Common myeloid progenitor, CD34-positive (primary cell): ENCODE results near the gene UCP1.

Experiments used
- CTCF ChIA-PET: fragments of 350-600 bp; sonication (Branson Sonifier 250); formaldehyde crosslinking; loops from one replicate; lab custom pipeline; 2021; ENCODE audit warnings: antibody characterized with exemption; lab: Charles Lee
- POLR2A ChIA-PET: fragments of 350-600 bp; sonication (Branson Sonifier 250); formaldehyde crosslinking; loops from one replicate; lab custom pipeline; 2021; ENCODE audit warnings: antibody characterized with exemption; lab: Charles Lee
- DNase-seq, 3 donors: peaks; one replicate each; pipeline versions ENCODE4 v3.0.0 to v3.0.0-alpha.2; 2013
- H3K27ac ChIP-seq, 2 experiments: 1 replicate in 1 of 2; 2 replicates in 1 of 2; pipeline ENCODE4 v1.7.0; 2013; ENCODE audit warnings: inconsistent platforms in 2 of 2, low read length in 2 of 2, mild to moderate bottlenecking in 2 of 2, low read depth in 1 of 2, moderate library complexity in 1 of 2; ENCODE audit not compliant: severe bottlenecking in 2 of 2, insufficient read depth in 1 of 2, poor library complexity in 1 of 2
- H3K27me3 ChIP-seq, 5 experiments: replicated peaks in 2 of 5; 1 replicate in 3 of 5; 2 replicates in 2 of 5; pipeline versions ENCODE4 v1.6.1 to v1.7.0; 2013; ENCODE audit warnings: low read length in 4 of 5, mild to moderate bottlenecking in 2 of 5, moderate library complexity in 2 of 5, inconsistent platforms in 1 of 5; ENCODE audit not compliant: insufficient read depth in 5 of 5, control insufficient read depth in 4 of 5
- H3K36me3 ChIP-seq, 4 experiments: 1 replicate in 2 of 4; 2 replicates in 2 of 4; pipeline versions ENCODE4 v1.6.1 to v1.7.0; 2013; ENCODE audit warnings: low read length in 3 of 4, control low read depth in 1 of 4, mild to moderate bottlenecking in 1 of 4; ENCODE audit not compliant: control insufficient read depth in 4 of 4, insufficient read depth in 4 of 4
- H3K4me1 ChIP-seq, 4 experiments: 1 replicate in 3 of 4; 2 replicates in 1 of 4; pipeline versions ENCODE4 v1.6.1 to v1.7.1; 2013; ENCODE audit warnings: low read length in 3 of 4, mild to moderate bottlenecking in 3 of 4, control low read depth in 1 of 4, inconsistent platforms in 1 of 4, moderate library complexity in 1 of 4; ENCODE audit not compliant: control insufficient read depth in 4 of 4, insufficient read depth in 4 of 4; ENCODE audit errors: control extremely low read depth in 1 of 4
- H3K4me3 ChIP-seq, 7 experiments: 1 replicate in 4 of 7; 2 replicates in 3 of 7; pipeline versions ENCODE4 v1.5.1 to v1.7.0; 2013; ENCODE audit warnings: mild to moderate bottlenecking in 7 of 7, low read length in 6 of 7, moderate library complexity in 6 of 7, inconsistent platforms in 2 of 7, low read depth in 2 of 7, control low read depth in 1 of 7; ENCODE audit not compliant: insufficient read depth in 4 of 7, control insufficient read depth in 1 of 7; ENCODE audit errors: extremely low read depth in 1 of 7
- H3K9me3 ChIP-seq, 5 experiments: 1 replicate in 4 of 5; 2 replicates in 1 of 5; pipeline versions ENCODE4 v1.6.1 to v1.7.1; 2013; ENCODE audit warnings: low read length in 4 of 5, mild to moderate bottlenecking in 2 of 5, inconsistent platforms in 1 of 5, low read depth in 1 of 5, moderate library complexity in 1 of 5; ENCODE audit not compliant: control insufficient read depth in 4 of 5, insufficient read depth in 2 of 5; ENCODE audit errors: control extremely low read depth in 1 of 5
- WGBS: methylation state at CpG from one replicate; pipeline ENCODE4 v1.1.5; 2013; ENCODE audit not compliant: insufficient coverage; 5-methylcytosine and 5-hydroxymethylcytosine counted together

The UCP1 gene

DNA sequence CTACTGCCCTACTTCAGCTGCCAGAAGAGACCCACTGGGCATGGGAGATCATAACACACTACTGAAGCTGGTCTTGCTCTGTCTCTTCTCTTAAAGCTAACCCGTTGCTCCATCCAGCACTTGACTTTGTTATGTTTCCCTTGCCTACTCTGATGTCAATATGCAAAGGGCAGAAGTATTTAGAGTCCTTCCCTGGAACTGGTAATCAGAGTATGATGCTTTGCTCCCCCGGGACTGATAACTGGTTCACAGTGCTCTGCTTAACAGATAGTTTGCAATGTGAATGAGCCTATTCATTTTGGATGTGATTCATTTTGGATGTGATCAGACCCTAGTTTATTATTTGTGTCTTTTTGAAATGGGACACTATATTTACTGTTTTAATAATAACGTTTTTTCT, 12.3 kb upstream of the UCP1 start:
- Histone ChIP-seq H3K36me3 (no peaks in the 10 kb centered on the region), H3K9me3 (no peaks in the 10 kb centered on the region), H3K4me1 (peaks cover 0 to 3% (median under 1%) of the 10 kb centered on the region in 4 experiments), H3K4me3 (no peak overlapping the region), H3K27me3 (peaks cover 7 to 45% (median 22%) of the 10 kb centered on the region in 5 experiments), H3K27ac (no peak overlapping the region)
- ChIA-PET CTCF (interaction anchor here (0.7 kb wide), 1 partner anchor 66 kb away, joined by 3 read pairs; no protein-coding TSS in a partner anchor), POLR2A (no interaction called here)
- DNase-seq: no peak
- WGBS: 100% methylated on average over 2 of the region's 3 CpGs

DNA sequence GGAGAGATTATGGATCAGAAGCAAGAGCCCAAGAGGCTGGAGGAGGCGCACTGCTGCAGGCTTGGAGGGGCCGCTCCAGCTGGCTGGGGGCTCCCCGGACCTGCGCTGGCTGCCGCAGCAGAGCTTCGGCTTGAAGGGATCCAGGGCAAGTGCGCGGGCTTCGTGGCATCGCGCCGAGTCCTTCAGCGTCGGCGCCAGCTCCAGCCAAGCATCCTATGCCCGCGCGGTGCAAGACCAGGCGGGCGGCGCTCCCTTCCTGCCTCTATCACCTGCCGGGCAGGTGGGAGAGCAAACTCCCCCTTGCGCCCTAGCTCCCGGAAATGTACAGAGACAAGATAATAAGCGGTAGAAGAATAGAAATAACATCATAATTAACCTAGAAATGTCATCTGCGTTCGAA, 10.5 kb upstream of the UCP1 start:
- H3K4me3 ChIP-seq: no peak overlapping the region
- no peaks in the 10 kb centered on the region for H3K36me3 ChIP-seq
- peaks cover 0 to 3% (median under 1%) of the 10 kb centered on the region in 4 experiments for H3K4me1 ChIP-seq
- CTCF ChIA-PET: no interaction called here
- POLR2A ChIA-PET: no interaction called here
- H3K9me3 ChIP-seq: no peaks in the 10 kb centered on the region
- peak in 1 of 3 donors; percentile 15 for DNase-seq
- H3K27ac ChIP-seq: no peak overlapping the region
- H3K27me3 ChIP-seq: peaks cover 7 to 46% (median 22%) of the 10 kb centered on the region in 5 experiments
- 12% methylated on average over 20 of the region's 27 CpGs for WGBS

DNA sequence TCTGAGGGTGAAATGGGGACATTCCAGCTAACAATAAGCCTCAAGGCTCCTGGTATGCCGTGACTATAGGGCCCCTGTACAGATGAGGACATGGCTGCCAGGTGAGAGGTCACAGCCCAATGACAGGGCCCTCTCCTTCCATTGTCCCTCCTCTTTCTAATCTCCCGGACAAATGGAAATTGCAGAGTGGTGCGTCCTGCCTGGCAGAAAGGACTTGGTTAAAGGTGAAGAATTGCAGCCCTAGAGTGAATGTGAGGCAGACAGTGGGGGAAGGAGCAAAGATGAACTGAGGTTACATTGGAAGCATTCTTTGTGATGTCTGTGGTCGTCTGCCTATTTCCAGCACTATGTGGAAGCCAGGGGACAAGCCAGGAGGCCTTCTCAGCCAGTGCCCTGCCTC, 6.7 kb upstream of the UCP1 start:
- no peak overlapping the region for H3K27ac ChIP-seq
- H3K4me1 ChIP-seq: peaks cover 0 to 3% (median under 1%) of the 10 kb centered on the region in 4 experiments
- ChIA-PET POLR2A (no interaction called here), CTCF (interaction anchor here (1.1 kb wide), 1 partner anchor 43 kb away, joined by 3 read pairs; no protein-coding TSS in a partner anchor)
- no peak for DNase-seq
- no peak overlapping the region for H3K4me3 ChIP-seq
- peaks cover 14 to 61% (median 22%) of the 10 kb centered on the region in 5 experiments for H3K27me3 ChIP-seq
- peaks cover 2 to 14% (median 7%) of the 10 kb centered on the region in 5 experiments for H3K9me3 ChIP-seq
- WGBS: 95% methylated on average over 3 of the region's 4 CpGs
- H3K36me3 ChIP-seq: no peaks in the 10 kb centered on the region

DNA sequence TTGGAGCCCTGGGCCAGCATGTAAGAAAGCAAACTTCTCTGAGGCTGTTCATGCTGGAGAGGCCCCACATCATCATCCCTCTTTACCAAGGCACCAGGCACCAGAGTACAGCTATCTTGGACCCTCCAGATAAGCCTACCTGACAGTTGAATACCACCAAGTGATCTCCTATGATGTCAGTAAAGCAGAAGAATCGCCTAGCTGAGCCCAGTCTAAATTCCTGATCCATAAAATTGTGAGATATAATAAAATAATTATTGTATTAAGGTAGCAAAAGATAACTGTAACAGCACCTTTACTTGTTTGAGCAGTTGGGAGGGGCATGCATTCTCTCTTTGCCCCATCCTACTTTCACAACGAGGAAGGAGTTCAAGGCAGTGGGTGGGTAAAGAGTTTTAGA, 2.9 kb upstream of the UCP1 start:
- ChIA-PET CTCF (no interaction called here), POLR2A (interaction anchor here (0.6 kb wide), 1 partner anchor 42 kb away, joined by 3 read pairs; no protein-coding TSS in a partner anchor)
- H3K36me3 ChIP-seq: no peaks in the 10 kb centered on the region
- no peak overlapping the region for H3K27ac ChIP-seq
- no peak overlapping the region for H3K4me3 ChIP-seq
- no peak for DNase-seq
- H3K9me3 ChIP-seq: peaks cover 2 to 16% (median 7%) of the 10 kb centered on the region in 5 experiments
- H3K4me1 ChIP-seq: peaks cover 10 to 25% (median 20%) of the 10 kb centered on the region in 4 experiments
- H3K27me3 ChIP-seq: peaks cover 16 to 62% (median 39%) of the 10 kb centered on the region in 5 experiments
- WGBS: 100% methylated on average over 1 of the region's 2 CpGs

DNA sequence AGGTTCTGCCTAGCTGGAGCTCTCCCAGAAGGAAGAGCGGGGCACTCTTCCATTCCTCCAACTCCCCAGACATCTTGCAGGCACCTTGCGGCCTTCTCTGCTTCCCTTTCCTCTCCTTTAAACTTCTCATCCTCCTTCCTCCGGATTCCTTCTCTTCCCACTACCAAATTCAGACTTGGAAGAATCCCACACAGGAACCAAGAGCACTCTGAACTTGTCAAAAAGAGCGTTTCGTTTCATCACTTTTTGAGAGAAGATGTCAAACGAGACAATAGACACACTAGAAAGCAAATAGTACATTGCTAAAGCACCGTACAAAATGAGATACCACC, 512 bp upstream of the UCP1 start:
- Histone ChIP-seq H3K36me3 (no peaks in the 10 kb centered on the region), H3K4me1 (peaks cover 10 to 25% (median 20%) of the 10 kb centered on the region in 4 experiments), H3K27me3 (peaks cover 16 to 80% (median 44%) of the 10 kb centered on the region in 5 experiments), H3K9me3 (peaks cover 2 to 16% (median 7%) of the 10 kb centered on the region in 5 experiments), H3K4me3 (peak overlapping the region in 6 of 7 experiments; percentile 43 to 78 (median 62)), H3K27ac (no peak overlapping the region)
- POLR2A ChIA-PET: no interaction called here
- DNase-seq: peak in 1 of 3 donors; percentile 2
- WGBS: 57% methylated on average over 6 of the region's 7 CpGs
- CTCF ChIA-PET: no interaction called here

DNA sequence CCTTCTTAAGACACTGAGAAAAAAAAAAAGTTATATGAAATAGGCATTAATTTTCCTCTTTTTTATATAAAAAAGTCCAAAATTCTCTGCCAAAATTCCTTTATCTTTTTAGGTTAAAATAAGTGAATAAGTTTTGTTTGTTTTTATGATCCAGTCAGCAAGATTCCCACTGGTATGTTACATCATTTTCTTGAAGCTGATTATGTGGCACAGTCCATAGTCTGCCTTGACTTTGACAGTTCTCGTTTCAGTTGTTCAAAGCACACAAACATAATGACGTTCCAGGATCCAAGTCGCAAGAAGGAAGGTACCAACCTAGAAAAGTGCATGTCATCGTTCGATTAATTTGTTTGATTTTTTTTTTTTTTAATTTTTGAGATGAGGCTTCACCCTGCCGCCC, 9.1 kb downstream of the UCP1 start:
- POLR2A ChIA-PET: no interaction called here
- Histone ChIP-seq H3K36me3 (no peaks in the 10 kb centered on the region), H3K4me3 (no peak overlapping the region), H3K9me3 (no peaks in the 10 kb centered on the region), H3K4me1 (no peaks in the 10 kb centered on the region), H3K27ac (no peak overlapping the region), H3K27me3 (peaks cover 0 to 5% (median 1%) of the 10 kb centered on the region in 5 experiments)
- WGBS: 99% methylated on average over 6 of the region's 6 CpGs
- CTCF ChIA-PET: interaction anchor here (0.6 kb wide), 1 partner anchor 29 kb away, joined by 3 read pairs; no protein-coding TSS in a partner anchor
- no peak for DNase-seq

DNA sequence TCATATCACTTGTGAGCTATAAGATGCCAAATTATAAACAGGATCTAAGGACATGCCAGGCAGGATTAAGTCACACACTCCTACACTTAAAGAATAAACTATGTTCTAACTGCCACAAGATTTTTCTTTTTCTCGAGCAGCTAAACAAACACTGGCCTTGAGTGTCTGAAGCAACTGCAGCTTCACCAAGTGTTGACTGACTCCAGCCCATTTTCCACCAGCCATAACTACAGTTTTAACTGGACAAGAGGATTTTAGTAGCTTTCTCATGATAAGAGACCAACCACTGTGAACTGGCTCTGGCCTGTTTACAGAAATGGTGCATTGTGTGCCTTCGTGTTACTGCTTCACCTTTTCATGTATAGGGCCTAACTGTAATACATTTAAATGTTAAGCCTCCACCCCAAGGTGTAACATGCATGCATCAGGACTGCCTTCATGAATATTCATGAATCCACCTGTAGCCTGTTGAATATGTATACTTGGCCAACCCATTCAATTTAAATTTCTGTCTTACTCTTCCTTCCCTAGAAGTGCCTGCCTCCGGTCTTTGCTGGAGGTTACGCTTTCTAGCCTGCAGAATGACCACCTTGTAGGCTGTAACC, 10.8 kb downstream of the UCP1 start:
- no peak overlapping the region for H3K4me3 ChIP-seq
- WGBS: 100% methylated on average over 3 of the region's 4 CpGs
- H3K27ac ChIP-seq: no peak overlapping the region
- no peak for DNase-seq
- no peaks in the 10 kb centered on the region for H3K4me1 ChIP-seq
- peaks cover 0 to 2% (median 0%) of the 10 kb centered on the region in 4 experiments for H3K36me3 ChIP-seq
- CTCF ChIA-PET: interaction anchor here (0.8 kb wide), 1 partner anchor 10 kb away, joined by 3 read pairs; no protein-coding TSS in a partner anchor
- H3K9me3 ChIP-seq: no peaks in the 10 kb centered on the region
- peaks cover 0 to 3% (median 1%) of the 10 kb centered on the region in 5 experiments for H3K27me3 ChIP-seq
- POLR2A ChIA-PET: no interaction called here
